GM19351 (cell line): Measurements from ENCODE around the gene CTNNA3.

Source experiments
- ATAC-seq: cut with Tn5 transposase; IDR thresholded peaks from one replicate; pipeline ENCODE4 v1.9.1; 2021; ENCODE audit warnings: mild to moderate bottlenecking, moderate library complexity; ENCODE audit not compliant: unreplicated experiment

Gene CTNNA3

DNA sequence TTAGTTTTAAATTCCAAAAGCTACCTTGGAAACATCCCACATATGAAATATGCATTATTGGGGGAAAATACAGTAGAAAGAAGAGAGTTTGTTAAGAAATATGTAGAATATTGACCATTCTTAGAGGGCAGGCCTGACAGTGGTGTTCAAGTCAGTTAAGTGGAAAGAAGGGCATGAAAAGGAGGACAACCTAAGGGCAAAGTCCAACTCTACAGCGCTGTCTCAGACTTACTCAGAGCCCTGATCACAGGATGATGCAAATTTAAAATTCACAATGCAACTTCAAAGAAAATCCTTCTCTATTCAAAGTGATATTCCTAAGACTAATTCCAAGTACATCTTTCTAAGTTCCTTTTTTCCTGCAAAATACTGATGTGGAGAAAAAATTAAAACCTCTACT lies 909.3 kb downstream of the CTNNA3 start:
- no peak for ATAC-seq

DNA sequence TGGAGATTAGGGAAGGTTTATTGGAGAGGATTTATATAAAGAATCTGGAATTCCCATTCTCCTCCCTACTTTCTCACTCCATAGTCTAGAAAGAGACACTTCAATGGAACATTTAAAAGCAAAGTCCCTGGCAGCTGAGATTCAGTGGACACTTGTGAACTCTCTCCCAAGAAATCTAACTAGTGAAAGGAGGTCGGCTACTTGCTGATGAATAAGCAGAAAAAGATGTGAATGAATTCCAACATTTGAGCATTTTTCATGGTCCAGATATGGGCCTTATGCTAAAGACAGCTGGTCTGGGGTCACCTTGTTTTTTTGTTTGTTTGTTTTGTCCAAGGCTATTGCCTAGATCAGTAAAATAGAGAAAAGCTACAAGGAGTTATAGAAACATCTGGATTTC lies 911.2 kb downstream of the CTNNA3 start:
- no peak for ATAC-seq

DNA sequence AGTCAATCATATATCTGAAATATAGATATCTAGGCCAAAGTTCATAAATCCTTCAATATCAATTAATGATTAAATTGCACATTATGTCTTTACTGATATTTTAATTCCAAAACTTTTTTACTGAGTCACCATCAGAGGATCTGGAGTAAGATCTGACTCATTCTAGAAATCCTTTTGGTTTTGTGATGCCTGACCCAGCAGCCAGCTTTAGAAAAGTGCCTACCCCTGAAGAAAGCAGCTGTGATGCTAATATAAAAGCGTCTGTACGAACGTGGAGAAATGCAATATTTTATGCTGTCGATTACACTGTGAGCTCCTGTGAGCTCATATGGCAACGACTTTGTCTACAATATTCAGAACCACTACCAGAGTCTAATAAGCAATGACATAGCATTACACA lies 912.7 kb downstream of the CTNNA3 start:
- no peak for ATAC-seq

DNA sequence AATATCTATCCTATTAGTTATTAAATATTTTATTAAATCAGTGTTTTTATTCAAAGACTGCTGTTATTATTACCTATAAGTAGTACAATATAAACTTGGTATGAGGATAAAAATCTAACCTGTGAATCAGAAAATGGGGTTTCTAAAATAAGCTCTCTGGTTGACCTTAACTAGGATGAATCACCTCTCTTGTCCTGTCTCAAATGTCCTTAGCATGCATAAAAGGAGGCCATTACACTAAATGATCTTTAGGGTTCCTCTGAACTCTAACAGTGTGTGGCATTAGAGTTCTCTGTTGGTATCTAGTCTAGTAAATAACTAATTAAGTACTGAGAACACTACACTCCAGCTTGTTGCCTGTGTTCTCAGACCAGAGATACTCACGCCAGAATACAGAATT lies 913.2 kb downstream of the CTNNA3 start:
- no peak for ATAC-seq

DNA sequence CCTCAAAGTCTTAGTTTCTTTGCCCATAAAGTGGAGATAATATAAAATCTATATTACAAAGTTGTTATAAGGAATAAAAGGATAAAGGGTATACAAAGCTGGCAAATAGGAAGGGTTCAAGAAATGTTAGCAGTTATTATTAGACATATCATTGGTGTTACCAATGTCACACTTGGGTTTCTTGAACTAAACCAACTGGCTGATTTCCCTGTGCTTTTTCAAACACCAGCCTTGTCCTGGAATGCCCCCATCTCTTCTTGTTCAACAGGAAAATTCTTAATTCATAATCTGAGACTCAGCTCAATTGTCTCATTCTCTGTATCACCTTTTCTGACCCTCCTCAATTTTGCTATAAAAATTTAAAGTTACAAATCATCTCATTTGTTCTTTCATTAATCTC lies 913.9 kb downstream of the CTNNA3 start:
- ATAC-seq: no peak

DNA sequence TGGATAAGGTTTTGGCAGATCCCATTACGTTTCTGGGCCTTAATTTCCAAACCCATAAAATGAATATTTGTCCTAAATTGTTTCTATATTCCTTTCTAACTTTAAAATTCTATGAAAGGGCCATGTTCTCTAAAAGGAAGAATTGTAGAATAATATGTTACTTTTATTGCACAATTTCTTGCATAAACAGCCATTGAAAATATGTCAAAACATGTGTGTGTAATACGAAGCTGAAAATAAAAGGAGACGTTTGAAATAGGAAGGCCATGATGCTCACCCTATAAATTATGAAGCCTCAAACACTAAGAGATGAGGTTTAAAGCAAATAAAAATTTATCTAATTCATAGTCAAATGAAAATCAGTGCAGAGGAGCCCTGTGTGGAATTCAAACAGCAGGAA lies 915.2 kb downstream of the CTNNA3 start:
- no peak for ATAC-seq

DNA sequence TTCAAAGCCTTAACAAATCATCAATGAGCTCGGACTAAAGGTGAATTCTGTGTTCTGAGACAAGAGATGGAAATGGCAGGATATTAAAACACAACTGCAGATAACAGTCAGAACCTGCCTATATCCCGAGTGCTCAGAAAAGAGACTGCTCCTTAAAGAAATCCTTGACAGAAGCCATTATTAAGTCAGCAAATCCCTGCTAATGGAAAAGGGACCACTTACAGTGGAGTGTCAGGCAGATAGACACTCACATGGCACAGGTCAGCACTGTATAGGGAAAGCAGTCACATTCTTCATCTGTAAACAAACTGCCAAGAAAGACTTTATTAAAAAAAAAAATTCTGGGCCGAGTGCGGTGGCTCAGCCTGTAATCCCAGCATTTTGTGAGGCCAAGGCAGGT lies 917.6 kb downstream of the CTNNA3 start:
- ATAC-seq: no peak

DNA sequence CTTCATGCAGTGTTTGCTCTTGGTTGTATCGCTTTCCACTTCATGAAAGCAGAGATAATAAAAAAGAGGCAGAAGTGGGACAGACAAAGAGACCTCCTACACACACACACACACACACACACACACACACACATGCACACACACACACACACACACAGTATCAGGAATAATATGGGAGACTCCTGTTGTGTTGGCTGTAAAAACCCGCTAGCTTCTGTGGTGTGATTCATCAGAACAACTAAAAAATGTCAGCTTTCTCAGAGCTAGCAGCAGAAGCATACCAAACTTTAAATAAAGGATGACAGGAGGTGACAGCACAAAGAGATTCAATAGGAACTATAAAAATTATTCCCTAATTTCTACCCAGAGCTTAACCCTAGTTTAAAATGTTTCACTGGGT lies 918.3 kb downstream of the CTNNA3 start:
- ATAC-seq: no peak

DNA sequence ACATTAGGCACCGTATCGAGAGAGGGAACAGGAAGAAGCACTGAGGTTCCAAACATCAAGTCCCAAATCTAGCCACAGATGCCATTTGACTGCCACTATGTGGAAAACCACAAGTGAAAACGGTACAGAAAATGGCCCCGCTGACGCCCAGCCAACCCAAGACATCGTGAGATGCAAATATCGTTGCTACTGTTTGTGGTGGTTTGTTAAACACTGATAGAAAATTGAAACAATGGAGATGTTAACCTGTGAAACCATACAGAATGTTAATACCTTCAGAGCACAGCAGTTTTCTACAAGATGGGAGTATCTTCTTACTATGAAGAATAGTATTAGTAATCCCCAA lies 922.5 kb downstream of the CTNNA3 start:
- no peak for ATAC-seq

DNA sequence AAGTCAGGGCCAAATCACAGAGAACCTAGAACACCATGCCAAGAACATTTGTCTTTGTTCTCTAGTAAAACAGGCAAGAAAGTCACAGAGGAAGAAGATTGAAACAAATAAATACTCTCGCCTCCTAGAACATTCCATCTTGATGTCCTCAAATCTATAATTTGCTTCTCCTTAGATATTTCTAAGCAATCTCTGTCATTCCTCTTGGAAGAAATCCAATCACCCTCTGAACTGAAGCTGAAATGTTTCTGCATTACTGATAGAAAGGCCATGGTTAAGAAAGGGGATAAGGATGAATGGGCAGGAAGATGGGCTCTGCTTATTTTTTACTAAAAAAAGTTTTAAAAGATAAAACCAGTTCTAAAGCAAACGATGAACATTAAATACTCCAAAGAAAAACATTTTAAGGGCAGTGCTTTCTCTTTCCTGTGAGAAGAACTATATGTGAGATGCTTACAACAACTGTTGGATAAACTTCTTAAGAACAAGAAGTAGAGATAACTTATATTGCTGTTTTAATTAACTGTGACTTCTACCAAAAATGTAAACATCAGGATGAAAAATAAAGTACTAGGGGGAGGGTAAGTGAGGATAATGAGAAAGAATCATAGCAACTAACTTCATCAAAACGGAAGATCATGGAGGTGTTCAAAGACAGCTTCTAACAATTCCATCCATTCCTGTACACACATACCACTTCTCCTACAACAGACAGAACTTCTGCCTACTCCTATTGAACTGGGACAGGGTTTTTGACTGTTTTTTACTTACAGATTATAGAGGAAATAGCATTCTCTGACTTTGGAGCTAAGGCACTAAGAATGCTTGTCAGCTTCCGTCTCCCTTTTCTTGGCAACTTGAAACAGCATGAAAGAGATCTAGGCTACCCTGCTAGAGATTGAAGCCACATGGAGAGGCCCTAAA lies 923.2 kb downstream of the CTNNA3 start:
- no peak for ATAC-seq

DNA sequence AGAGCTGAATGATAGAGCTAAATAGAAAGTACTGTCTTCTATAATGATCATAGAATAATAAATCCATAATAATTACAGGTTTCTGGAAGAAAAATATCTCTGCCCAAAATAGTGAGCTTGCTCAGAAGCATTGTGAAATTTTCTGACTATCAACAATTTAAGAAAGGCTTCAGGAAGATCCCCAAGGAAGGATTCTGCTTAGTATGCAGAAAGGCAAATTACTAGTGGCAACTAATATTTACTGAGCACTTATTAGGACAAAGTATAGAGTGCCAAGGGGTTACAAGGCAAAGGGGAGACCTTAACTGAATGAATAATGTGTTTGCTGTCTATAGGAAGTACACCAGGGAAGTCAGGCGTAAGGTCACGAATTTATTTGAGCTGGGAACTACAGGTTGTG lies 928.3 kb downstream of the CTNNA3 start:
- ATAC-seq: no peak

DNA sequence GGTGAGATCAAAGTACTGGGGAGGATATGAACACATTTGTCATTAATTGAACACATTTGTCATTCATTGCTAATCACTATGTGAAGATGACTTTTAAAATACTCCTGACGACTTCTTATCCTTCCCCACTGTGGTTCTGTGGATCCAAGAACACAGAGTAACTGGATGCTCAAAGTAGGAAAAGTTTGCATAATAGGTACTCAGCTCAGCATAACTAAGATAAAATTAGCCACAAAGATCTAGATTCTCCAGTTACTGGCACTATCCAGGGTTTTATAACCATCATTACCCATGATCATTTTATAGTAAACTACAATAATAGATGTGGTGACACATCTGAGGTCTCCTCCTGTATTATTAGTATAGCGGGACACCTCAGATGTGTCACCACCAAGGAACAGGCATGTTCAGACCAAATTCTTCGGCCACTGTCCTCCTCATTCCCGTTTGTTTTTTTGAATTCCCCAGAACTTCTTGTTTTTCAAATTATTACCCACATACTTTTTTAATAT lies 933.7 kb downstream of the CTNNA3 start:
- ATAC-seq: no peak

DNA sequence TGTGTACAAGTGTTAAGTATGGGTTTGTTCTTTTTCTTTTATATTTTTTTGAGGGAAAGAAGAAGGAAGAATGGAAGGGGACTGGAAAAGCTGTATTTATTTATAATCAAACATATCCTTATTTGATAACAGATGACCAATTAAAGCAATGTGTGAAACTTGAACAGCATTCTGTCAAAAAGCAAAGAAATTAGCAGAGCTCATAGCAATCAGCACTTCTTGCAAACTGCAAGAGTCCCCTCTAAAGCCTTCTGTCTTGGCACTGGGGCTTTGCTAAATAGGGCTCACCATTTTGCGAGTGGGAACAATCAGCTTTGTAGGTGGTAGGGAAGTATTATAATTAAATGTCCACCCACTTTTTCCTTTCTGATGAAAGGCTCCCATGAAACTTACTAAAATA lies 935.1 kb downstream of the CTNNA3 start:
- no peak for ATAC-seq

DNA sequence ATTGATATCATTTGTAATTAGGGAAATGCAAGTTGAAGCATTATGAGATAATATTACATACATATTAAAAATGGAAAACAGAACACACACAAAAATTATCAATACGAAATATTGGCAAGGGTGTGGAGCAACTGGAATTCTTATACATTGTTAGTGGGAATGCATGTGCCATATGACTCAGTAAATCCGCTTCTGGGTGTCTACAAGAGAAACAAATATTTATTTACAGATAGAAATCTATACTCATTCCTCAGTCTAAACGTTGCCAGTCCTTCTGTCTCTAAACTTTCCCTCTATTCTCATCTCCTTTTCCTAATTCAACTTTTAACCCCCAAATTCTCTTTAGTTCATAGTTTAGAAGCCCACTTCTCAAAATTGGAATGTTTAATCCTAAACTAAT lies 940.5 kb downstream of the CTNNA3 start:
- no peak for ATAC-seq

DNA sequence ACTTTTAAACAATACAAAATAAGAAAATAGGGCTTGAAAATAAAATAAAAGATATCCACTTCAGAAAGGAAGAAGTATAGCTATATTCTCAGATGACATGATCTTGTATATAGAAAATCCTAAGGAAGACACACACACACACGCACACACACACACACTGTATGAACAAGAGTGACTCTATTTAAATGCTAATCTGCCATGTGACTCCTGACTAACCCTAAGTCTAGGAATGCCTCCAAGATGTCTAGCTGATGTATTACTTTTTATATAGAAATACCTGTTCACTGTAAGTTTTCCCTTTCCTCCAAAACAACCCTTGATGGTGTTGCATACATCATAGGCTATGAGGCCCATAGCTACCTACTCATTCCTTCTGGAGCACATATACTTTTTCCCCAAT lies 943.3 kb downstream of the CTNNA3 start:
- no peak for ATAC-seq

DNA sequence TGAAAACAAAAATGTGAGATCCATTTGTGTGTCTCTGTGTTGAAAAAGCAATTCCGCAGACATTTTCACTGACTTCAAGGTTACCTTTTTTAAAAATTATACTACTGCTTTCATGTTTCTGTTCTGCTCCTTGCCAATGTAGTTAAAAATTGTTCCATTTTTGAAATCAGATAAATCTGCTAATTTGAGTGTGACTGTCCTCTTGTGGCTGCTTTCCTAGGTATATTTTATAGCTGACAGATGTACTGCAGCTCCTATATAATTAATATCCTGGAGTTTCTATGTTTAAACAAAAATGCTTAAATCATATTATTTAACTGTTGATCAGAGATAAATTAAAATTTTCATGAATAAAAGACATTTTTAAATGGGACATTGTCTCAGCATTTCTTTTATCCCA lies 947.8 kb downstream of the CTNNA3 start:
- ATAC-seq: no peak

DNA sequence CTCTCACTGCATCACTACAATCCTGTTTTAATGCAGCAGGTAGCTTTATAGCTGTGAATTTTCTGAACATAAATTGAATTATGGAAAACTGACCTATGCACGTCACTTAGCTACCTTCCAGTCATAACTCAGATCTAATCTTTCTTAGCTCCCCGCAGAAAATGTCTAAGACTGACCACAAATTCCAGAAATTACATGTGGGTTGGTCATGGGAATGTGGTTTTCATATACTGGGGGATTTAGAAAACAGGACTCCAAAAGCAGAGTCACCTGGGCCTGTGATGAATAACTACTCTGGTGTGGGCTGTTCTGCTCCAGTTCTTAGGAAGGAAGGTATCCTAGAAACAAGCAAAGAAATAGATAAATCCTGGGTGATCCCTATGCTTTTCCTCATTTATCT lies 948.5 kb downstream of the CTNNA3 start:
- no peak for ATAC-seq

DNA sequence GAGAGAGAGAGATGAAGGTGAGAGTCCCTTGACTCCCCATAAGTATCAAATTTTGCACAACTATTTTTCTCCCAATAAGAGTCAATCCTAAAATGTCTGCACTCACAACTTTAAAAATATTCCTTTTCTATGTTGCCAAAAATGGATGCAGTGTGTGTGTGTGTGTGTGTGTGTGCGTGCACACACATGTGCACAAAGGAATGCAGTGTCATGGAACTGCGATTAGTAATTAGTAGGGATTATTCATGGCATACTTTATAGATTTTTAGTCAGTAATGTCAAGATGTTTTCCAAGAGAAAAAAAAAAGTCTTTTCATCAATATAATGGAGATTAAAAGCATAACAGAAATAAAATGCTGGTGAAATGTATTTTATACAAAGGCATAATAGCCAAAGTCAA lies 949.3 kb downstream of the CTNNA3 start:
- ATAC-seq: no peak

DNA sequence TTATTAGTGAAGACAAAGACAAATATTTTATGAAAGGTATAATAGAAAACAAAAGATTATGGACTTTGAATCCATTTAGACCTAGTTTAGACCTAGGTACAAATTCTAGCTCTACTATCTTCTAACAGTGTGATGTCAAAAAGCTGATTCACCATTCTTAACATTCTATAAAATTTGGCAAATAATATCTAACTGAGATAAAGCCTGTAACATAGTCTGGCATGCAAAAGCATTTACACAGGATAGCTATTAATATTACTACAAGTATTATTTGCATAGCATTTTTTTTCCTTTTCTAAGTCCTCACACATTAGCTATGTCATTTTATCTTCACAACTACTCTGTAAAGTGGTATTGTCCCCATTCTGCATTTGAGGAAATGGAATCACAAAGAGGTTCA lies 949.7 kb downstream of the CTNNA3 start:
- no peak for ATAC-seq

DNA sequence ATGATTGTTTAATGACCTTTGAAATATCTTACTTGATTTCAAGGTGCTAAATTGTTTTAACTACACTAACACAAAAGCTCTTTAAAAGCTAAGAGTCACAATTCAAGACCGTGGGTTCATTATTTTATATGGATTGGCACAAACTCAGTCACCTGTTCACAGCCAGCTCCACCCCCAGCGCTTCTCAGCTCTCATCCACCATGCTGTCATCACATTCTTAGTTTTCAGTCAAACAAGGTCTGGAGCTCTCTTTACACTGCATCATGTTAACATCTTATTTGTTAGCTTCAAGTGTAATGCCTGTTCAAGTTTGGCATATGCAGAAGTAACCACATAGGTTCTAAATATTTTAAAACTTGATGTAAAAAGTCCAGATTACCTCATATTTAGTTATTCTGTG lies 951.1 kb downstream of the CTNNA3 start:
- ATAC-seq: no peak

DNA sequence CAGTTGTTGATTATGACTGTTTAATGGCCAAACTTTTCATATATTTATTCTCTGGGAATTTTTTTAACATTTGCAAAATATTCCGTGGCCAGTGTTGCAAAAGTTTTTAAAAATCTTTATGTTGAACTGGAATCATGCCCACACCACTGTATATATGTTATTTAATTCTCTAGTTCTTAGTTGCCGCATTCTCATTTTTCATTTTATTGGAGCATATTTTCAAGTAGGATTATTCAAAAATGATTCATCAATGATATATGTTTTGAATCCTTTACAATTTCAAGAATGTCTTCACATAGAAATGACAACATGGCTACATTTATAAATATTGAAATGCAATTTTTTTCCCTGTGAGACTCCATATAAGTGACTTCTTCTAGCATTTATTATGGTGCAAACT lies 958.8 kb downstream of the CTNNA3 start:
- no peak for ATAC-seq

DNA sequence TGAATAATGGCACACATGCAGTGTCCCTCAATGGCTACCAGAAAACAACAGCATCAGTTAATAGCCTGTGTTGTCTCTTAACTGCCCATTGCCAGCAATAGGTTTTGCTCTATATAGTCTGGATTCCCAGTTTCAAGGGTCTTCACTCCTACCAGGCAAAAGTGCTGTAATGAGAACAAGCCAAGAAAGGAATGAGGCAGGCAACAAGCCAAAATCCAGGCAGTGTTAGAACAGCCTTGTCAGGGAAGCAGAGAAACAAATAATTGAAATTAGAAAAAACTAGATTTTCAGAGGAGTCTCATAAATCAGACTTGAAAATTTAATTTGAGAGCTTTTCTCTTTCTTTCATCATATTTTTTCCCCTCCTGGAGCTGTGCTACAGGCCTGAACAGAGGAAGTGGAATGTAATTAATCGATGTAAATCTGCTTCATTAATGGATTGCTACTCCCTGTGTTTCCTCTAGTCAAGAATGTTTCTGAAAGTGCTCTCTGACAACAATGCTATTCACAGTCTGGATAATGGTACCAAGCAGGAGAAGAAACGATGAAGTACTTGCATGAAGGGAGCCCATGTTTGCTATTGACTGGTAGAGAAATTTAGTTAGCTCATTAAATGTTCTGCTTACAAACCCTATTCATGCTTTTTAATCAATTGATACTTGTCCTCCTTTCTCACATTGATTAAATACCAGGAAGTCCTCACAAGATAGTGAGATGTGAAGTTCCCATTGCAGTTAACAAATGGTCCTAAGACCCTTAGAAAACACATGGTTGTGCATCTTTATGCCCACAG lies 972.2 kb downstream of the CTNNA3 start:
- ATAC-seq: no peak
